ENCODE results near the gene FAM133A. TPM values are rescaled to one million over a fixed set of nuclear protein-coding genes. Genes with fewer than 3 reads are reported as not detected.
A peak's percentile ranks its signal among the peaks of the same experiment; 100 is the strongest.

The FAM133A gene
- not detected for total RNA-seq
- long read RNA-seq, result 0 reads

DNA sequence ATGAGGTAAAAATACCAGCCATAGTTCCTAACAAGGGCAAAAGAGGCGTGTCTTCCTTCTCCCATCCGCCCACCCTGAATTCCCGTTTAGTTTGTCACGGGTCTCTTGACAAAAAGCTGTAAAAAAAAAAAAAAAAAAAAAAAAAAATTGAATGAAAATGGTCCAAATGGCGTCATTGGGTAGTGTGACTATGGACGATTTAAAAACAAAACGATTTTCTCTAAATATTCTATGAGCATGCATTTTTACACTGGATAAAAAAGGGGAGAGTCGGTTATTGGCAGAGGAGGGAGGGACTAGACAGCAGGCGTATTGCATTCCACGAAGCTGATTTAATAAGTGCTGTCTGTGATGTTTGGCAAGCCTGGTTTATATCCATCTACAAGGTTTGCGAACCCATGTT is at the start of gene FAM133A:
Gene FAM133A (plus strand): TSS at position 338 of the 403 bp plus-strand sequence. CDS start 35,214 bp downstream, outside the sequence.
- H3K4me3 ChIP-seq, result peak within 1 kb of the TSS; percentile 53
- TF ChIP-seq CTCF (IDR thresholded peaks at IDR 0.05), result no peak
- ATAC-seq, result no peak
- DNase-seq, result no peak
- no peaks in the 10 kb centered on the region for H3K27me3 ChIP-seq
- no peaks in the 10 kb centered on the region for H3K36me3 ChIP-seq
- H3K27ac ChIP-seq, result peak within 1 kb of the TSS; percentile 11
- H3K9me3 ChIP-seq, result no peaks in the 10 kb centered on the region
- intact Hi-C loops (cut with DNase I), result no loop called here
- no peaks in the 10 kb centered on the region for H3K4me1 ChIP-seq

- no peak for DNase-seq
- H3K27ac ChIP-seq, result no peak overlapping the region
- no peaks in the 10 kb centered on the region for H3K4me1 ChIP-seq
- H3K4me3 ChIP-seq, result no peak overlapping the region
- no peak for ATAC-seq
- no peak for TF ChIP-seq CTCF (IDR thresholded peaks at IDR 0.05)
- no peaks in the 10 kb centered on the region for H3K36me3 ChIP-seq
- H3K9me3 ChIP-seq, result no peaks in the 10 kb centered on the region
- H3K27me3 ChIP-seq, result no peaks in the 10 kb centered on the region
- intact Hi-C loops (cut with DNase I), result no loop called here
Observed at GRCh38 chrX:93637591-93637990, 36.4 kb upstream of the FAM133A start.

GRCh38 chrX:93649381-93649780 is 24.6 kb upstream of the FAM133A start:
- Histone ChIP-seq H3K4me3 (no peak overlapping the region), H3K9me3 (no peaks in the 10 kb centered on the region), H3K4me1 (no peaks in the 10 kb centered on the region), H3K36me3 (no peaks in the 10 kb centered on the region), H3K27ac (no peak overlapping the region), H3K27me3 (no peaks in the 10 kb centered on the region)
- intact Hi-C loops (cut with DNase I), result no loop called here
- ATAC-seq (no peak), DNase-seq (no peak)
- no peak for TF ChIP-seq CTCF (IDR thresholded peaks at IDR 0.05)

DNA sequence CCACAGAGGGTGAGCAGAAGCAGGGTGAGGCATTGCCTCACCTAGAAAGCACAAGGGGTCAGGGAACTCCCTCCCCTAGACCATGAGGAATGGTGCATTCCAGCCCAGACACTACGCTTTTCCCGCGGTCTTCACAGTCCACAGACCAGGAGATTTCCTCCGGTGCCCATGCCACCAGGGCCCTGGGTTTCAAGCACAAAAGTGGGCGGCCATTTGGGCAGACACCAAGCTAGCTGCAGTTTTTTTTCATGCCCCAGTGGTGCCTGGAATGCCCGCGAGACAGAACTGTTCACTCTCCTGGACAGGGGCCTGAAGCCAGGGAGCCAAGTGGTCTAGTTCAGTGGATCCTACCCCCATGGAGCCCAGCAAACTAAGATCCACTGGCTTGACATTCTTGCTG is 13.4 kb upstream of the FAM133A start:
- no peak for ATAC-seq
- Histone ChIP-seq H3K4me3 (no peak overlapping the region), H3K9me3 (no peaks in the 10 kb centered on the region), H3K4me1 (no peaks in the 10 kb centered on the region), H3K36me3 (no peaks in the 10 kb centered on the region), H3K27ac (no peak overlapping the region), H3K27me3 (no peaks in the 10 kb centered on the region)
- intact Hi-C loops (cut with DNase I), result no loop called here
- DNase-seq, result no peak
- TF ChIP-seq CTCF (IDR thresholded peaks at IDR 0.05), result no peak

DNA sequence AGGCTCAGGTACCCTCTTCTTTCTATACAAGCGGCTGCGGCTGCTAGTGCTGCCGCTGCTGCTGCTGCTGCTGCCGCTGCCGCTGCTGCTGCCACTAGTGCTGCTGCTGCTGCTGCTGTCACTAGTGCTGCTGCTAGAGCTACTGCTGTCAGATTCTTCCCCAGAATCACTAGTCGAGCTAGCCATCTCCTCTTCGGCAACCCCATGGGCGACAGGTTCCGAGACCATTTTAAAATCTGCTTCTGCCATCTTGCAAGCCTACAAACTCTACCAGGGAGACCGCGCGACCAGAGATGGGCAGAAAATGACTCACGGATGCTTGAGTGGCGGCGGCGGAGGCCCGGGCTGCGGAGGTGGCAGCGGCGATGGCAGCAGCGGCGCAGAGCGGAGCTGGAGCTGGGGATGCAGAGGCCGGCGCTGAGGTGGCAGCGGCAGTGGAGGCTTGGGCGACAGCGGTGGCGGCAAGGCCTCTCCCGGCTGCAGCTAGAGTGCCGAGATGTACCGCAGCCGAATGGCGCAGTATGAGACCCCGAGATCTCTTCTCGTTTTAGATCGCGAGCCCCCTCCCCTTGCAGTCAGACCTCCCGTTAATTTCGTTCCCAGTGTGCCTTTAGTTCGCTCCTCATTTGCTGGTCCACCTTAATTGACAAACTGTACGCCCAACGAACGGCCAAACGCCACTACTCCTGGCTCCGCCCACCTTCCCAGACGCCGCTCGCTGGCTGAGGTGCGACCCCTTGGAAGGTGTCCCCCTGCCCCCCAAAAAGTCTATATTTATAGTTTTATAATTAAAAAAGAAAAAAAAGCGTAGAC is 744 bp upstream of the FAM133A start, which contains the start of gene NAP1L3:
Gene NAP1L3 (minus strand): TSS at position 523 of the 813 bp plus-strand sequence. CDS start 274 bp downstream, at position 249.
- TF ChIP-seq CTCF (IDR thresholded peaks at IDR 0.05), result no peak
- no peaks in the 10 kb centered on the region for H3K9me3 ChIP-seq
- no peaks in the 10 kb centered on the region for H3K27me3 ChIP-seq
- H3K36me3 ChIP-seq, result no peaks in the 10 kb centered on the region
- H3K4me3 ChIP-seq, result peak within 1 kb of the TSS; percentile 53
- ATAC-seq (peak; percentile 87), DNase-seq (peak; percentile 63)
- intact Hi-C loops (cut with DNase I), result no loop called here
- no peaks in the 10 kb centered on the region for H3K4me1 ChIP-seq
- H3K27ac ChIP-seq, result peak within 1 kb of the TSS; percentile 11
